Ascending aorta (tissue), 2 donors: ENCODE results near the gene LRRC45. TPM values are rescaled to one million over a fixed set of nuclear protein-coding genes. Genes with fewer than 3 reads are reported as not detected.

Experiments
- DNase-seq, 2 donors: peaks; one replicate each; pipeline ENCODE4 v3.0.0-alpha.2; 2019; ENCODE audit warnings: low spot score in 2 of 2
- H3K27ac ChIP-seq, 2 donors: fragments of 200-600 bp; sonication (generic); one replicate each; pipeline ENCODE4 v1.5.1; 2016 to 2017; ENCODE audit warnings: mild to moderate bottlenecking in 1 of 2
- H3K27me3 ChIP-seq: fragments of 200-600 bp; sonication (generic); one replicate; pipeline ENCODE4 v1.5.1; 2017
- H3K36me3 ChIP-seq, 2 donors: fragments of 200-600 bp; sonication (generic); one replicate each; pipeline ENCODE4 v1.5.1; 2016
- H3K4me1 ChIP-seq, 2 donors: fragments of 200-600 bp; sonication (generic); one replicate each; pipeline ENCODE4 v1.5.1; 2016 to 2017; ENCODE audit warnings: mild to moderate bottlenecking in 1 of 2
- H3K4me3 ChIP-seq, 2 donors: fragments of 200-600 bp; sonication (generic); one replicate each; pipeline ENCODE4 v1.5.1; 2016 to 2017; ENCODE audit warnings: mild to moderate bottlenecking in 1 of 2
- H3K9me3 ChIP-seq, 2 donors: fragments of 200-600 bp; sonication (generic); one replicate each; pipeline ENCODE4 v1.5.1; 2016
- intact Hi-C: fragments of 100-400 bp; cut with DNase I; formaldehyde crosslinking; loops from one replicate; pipeline ENCODE4 v1.15.1; 2023
- total RNA-seq: library from RNA; depleted of rRNA; stranded (reverse); fragments of >200 nt; gene quantifications from one replicate; pipeline ENCODE4 v1.1.0, GENCODE V29; 2016
- TF ChIP-seq, protein P1 (sequence below), 3 experiments: fragments of 200-600 bp in 2 of 3; fragments of 450-650 bp in 1 of 3; sonication (generic) in 2 of 3; IDR thresholded peaks; one replicate each; pipeline ENCODE4 v1.5.1; 2016 to 2019; ENCODE audit warnings: antibody characterized with exemption in 3 of 3, mild to moderate bottlenecking in 1 of 3, moderate library complexity in 1 of 3

Gene LRRC45
- total RNA-seq, 1 donor from 2014 or later: 2.0 TPM

DNA sequence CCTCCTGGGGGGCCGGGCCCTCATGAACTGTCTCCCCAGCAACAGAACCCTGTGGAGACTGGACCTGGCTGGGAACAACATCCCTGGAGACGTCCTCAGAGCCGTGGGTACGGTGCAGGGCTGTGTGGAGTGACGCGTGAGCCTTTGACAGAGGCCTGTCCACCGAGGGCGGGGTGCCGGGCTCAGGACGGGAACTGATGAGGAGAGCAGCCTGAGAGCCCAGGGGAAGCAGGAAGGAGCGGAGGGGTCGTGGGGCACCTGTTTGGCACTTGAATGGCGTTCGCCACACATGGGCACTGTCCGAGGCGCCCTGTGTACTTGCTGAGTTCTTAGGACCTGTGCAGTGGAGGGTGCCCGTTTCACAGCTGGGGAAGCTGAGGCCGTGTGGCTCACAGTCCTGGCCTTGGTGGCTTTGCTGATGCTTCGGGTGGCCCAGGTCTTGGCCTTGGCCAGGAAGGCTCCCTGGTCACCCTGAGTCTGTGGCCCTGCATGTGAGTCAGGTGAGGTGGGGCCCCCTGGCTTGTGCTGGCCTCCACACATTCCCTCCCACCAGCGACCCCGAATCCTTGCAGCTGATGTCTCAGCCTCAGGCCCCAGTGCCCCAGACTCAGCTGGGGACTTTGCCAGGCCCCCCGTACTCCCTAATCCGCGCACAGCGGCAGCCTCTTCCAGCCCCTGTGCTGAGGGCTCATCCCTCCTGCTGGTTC, 2.4 kb downstream of the LRRC45 start:
- H3K36me3 ChIP-seq: no peaks in the 10 kb centered on the region
- H3K27me3 ChIP-seq: no peaks in the 10 kb centered on the region
- peaks cover 17 to 27% of the 10 kb centered on the region in 2 donors for H3K4me1 ChIP-seq
- TF ChIP-seq, protein P1, sequence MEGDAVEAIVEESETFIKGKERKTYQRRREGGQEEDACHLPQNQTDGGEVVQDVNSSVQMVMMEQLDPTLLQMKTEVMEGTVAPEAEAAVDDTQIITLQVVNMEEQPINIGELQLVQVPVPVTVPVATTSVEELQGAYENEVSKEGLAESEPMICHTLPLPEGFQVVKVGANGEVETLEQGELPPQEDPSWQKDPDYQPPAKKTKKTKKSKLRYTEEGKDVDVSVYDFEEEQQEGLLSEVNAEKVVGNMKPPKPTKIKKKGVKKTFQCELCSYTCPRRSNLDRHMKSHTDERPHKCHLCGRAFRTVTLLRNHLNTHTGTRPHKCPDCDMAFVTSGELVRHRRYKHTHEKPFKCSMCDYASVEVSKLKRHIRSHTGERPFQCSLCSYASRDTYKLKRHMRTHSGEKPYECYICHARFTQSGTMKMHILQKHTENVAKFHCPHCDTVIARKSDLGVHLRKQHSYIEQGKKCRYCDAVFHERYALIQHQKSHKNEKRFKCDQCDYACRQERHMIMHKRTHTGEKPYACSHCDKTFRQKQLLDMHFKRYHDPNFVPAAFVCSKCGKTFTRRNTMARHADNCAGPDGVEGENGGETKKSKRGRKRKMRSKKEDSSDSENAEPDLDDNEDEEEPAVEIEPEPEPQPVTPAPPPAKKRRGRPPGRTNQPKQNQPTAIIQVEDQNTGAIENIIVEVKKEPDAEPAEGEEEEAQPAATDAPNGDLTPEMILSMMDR (IDR thresholded peaks at IDR 0.05): no peak
- no peak overlapping the region for H3K4me3 ChIP-seq
- no peaks in the 10 kb centered on the region for H3K9me3 ChIP-seq
- H3K27ac ChIP-seq: no peak overlapping the region
- intact Hi-C loops: no loop called here
- DNase-seq: no peak

DNA sequence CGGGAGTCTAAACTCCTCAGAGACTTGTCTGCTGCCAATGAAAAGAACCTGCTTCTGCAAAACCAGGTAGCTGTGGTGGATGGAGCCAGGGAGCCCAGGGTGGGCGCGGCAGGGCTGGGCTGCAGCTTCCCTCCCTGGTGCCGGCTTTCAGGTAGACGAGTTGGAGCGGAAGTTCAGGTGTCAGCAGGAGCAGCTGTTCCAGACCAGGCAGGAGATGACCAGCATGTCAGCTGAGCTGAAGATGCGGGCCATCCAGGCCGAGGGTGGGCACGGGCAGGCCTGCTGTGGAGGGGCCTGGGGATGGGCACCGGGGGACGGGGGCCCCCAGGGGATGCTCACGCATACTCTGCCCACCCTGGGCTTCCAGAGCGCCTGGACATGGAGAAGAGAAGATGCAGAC, 5.1 kb downstream of the LRRC45 start:
- TF ChIP-seq, protein P1 (IDR thresholded peaks at IDR 0.05): no peak
- DNase-seq: no peak
- Histone ChIP-seq H3K27ac (no peak overlapping the region), H3K36me3 (no peaks in the 10 kb centered on the region), H3K27me3 (peaks cover 8% of the 10 kb centered on the region), H3K9me3 (no peaks in the 10 kb centered on the region), H3K4me3 (no peak overlapping the region), H3K4me1 (peaks cover 10 to 25% of the 10 kb centered on the region in 2 donors)
- intact Hi-C loops: no loop called here

DNA sequence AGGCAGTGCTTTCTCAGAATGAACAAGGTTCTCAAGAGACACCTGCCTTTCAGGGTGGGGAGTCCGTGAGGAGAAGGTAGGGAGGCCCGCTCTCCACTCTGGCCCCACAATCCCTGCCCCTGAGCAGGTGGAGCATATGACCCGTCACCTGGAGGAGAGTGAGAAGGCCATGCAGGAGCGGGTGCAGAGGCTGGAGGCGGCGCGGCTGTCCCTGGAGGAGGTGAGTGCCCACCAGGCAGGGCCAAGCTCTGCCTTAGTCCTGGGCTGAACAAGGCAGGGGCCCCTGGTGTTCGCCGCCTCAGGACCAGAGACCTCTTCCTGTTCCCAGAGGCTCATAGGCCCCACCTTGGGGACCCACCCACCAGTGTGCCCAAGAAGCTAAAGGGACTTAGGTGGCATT, 5.9 kb downstream of the LRRC45 start:
- TF ChIP-seq, protein P1 (IDR thresholded peaks at IDR 0.05): no peak
- Histone ChIP-seq H3K27me3 (peaks cover 8% of the 10 kb centered on the region), H3K4me1 (peaks cover 10 to 20% of the 10 kb centered on the region in 2 donors), H3K4me3 (no peak overlapping the region), H3K27ac (no peak overlapping the region), H3K9me3 (no peaks in the 10 kb centered on the region), H3K36me3 (no peaks in the 10 kb centered on the region)
- DNase-seq: no peak
- intact Hi-C loops: no loop called here

DNA sequence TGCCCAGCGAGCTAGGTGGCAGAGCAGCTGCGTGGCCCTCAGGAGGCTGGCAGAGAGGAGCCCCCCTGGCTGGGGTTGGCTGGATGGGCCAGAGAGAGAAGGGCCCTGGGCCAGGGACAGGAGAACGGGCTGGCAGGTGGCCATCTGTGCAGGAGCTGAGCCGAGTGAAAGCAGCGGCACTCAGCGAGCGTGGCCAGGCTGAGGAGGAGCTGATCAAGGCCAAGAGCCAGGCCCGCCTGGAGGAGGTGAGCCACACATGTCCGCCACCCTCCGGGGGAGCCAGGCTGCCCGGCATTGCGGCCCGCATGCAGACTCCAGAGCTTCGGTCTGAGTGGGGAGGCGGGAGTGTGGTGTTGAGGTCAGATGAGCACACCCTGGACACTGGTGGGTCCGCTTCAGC, 6.3 kb downstream of the LRRC45 start:
- TF ChIP-seq, protein P1 (IDR thresholded peaks at IDR 0.05): no peak
- Histone ChIP-seq H3K4me3 (no peak overlapping the region), H3K36me3 (no peaks in the 10 kb centered on the region), H3K9me3 (no peaks in the 10 kb centered on the region), H3K27ac (no peak overlapping the region), H3K27me3 (peaks cover 8% of the 10 kb centered on the region), H3K4me1 (peaks cover 10 to 18% of the 10 kb centered on the region in 2 donors)
- intact Hi-C loops: no loop called here
- DNase-seq: no peak

DNA sequence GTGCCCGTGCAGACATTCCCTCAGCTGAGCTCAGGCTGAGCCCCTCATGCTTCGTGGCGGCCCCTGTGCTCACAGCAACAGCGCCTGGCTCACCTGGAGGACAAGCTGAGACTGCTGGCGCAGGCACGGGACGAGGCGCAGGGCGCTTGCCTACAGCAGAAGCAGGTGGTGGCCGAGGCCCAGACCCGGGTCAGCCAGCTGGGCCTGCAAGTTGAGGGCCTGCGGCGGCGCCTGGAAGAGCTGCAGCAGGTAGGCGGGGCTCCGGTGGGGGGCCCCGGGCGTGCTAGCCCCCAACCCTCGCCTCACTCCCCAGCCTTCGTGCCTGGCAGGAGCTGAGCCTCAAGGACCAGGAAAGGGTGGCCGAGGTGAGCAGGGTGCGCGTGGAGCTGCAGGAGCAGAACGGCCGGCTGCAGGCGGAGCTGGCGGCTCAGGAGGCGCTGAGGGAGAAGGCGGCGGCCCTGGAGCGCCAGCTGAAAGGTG, 6.9 kb downstream of the LRRC45 start:
- H3K36me3 ChIP-seq: no peaks in the 10 kb centered on the region
- DNase-seq: no peak
- H3K27ac ChIP-seq: no peak overlapping the region
- TF ChIP-seq, protein P1 (IDR thresholded peaks at IDR 0.05): no peak
- no peaks in the 10 kb centered on the region for H3K9me3 ChIP-seq
- intact Hi-C loops: loop anchor here (1.0 kb wide), 1 partner anchor 124 kb away; no protein-coding TSS in a partner anchor
- H3K4me1 ChIP-seq: peaks cover 10 to 18% of the 10 kb centered on the region in 2 donors
- peak overlapping the region; percentile 52 to 71 for H3K4me3 ChIP-seq
- H3K27me3 ChIP-seq: peaks cover 8% of the 10 kb centered on the region
